Neural cell (in vitro differentiated cells): ENCODE data around the gene STX7. TPM values are rescaled to one million over a fixed set of nuclear protein-coding genes. Genes with fewer than 3 reads are reported as not detected.

Experiments
- H2AFZ ChIP-seq: fragments of 200-600, 300-800 bp; sonication (generic), shearing (Covaris generic); 2 replicates; pipeline ENCODE4 v1.6.0; 2014; ENCODE audit warnings: low read depth, mild to moderate bottlenecking, antibody characterized with exemption, low read length, moderate library complexity
- H3F3A ChIP-seq: fragments of 200-600 bp; shearing (Covaris generic); 2 replicates; pipeline ENCODE4 v1.6.1; 2016; ENCODE audit warnings: mild to moderate bottlenecking, moderate library complexity, mixed read lengths, antibody characterized with exemption, low read length; ENCODE audit not compliant: insufficient read depth, poor library complexity, severe bottlenecking
- H3K27ac ChIP-seq: fragments of 200-600, 300-800 bp; sonication (generic), shearing (Covaris generic); 2 replicates; pipeline ENCODE4 v1.5.1; 2014; ENCODE audit warnings: mild to moderate bottlenecking, low read length, moderate library complexity
- H3K27me3 ChIP-seq: fragments of 300-800, 200-600 bp; sonication (generic), shearing (Covaris generic); 2 replicates; pipeline ENCODE4 v1.6.0; 2014; ENCODE audit warnings: mild to moderate bottlenecking, low read depth, low read length, moderate library complexity; ENCODE audit not compliant: insufficient read depth
- H3K36me3 ChIP-seq: fragments of 300-800, 200-600 bp; sonication (generic), shearing (Covaris generic); 2 replicates; pipeline ENCODE4 v1.5.1; 2014; ENCODE audit warnings: mild to moderate bottlenecking, antibody characterized with exemption, low read length, moderate library complexity; ENCODE audit not compliant: insufficient read depth
- H3K4me2 ChIP-seq: fragments of 300-800, 200-600 bp; sonication (generic), shearing (Covaris generic); 2 replicates; pipeline ENCODE4 v1.6.0; 2014; ENCODE audit warnings: mild to moderate bottlenecking, low read length
- H3K4me3 ChIP-seq: fragments of 300-800, 200-600 bp; sonication (generic), shearing (Covaris generic); 2 replicates; pipeline ENCODE4 v1.5.1; 2014; ENCODE audit warnings: mild to moderate bottlenecking, low read length, moderate library complexity
- H3K79me2 ChIP-seq: fragments of 200-600 bp; shearing (Covaris generic); replicated peaks from 2 replicates; pipeline ENCODE4 v1.6.0; 2014; ENCODE audit warnings: mild to moderate bottlenecking, low read length, moderate library complexity; ENCODE audit not compliant: insufficient read depth
- H3K9ac ChIP-seq: fragments of 300-800, 200-600 bp; sonication (generic), shearing (Covaris generic); 2 replicates; pipeline ENCODE4 v1.6.1; 2016; ENCODE audit warnings: mild to moderate bottlenecking, low read length, mixed read lengths
- H3K9me2 ChIP-seq: fragments of 200-600 bp; shearing (Covaris generic); 2 replicates; pipeline ENCODE4 v1.6.1; 2016; ENCODE audit warnings: mild to moderate bottlenecking, low read length, mixed read lengths; ENCODE audit not compliant: insufficient read depth
- H3K9me3 ChIP-seq: fragments of 200-600, 300-800 bp; sonication (generic), shearing (Covaris generic); 2 replicates; pipeline ENCODE4 v1.6.1; 2016; ENCODE audit warnings: mild to moderate bottlenecking, mixed run types, low read length, moderate library complexity, mixed read lengths
- H4K20me1 ChIP-seq: fragments of 200-600 bp; shearing (Covaris generic); 2 replicates; pipeline ENCODE4 v1.6.1; 2016; ENCODE audit warnings: mild to moderate bottlenecking, mixed run types; ENCODE audit not compliant: insufficient read depth
- EP300 ChIP-seq: fragments of 450-650 bp; conservative IDR thresholded peaks from 2 replicates; pipeline ENCODE4 v1.6.1; 2014; ENCODE audit warnings: antibody characterized with exemption, mild to moderate bottlenecking, moderate library complexity; ENCODE audit not compliant: poor library complexity, severe bottlenecking
- EZH2 ChIP-seq: fragments of 200-600, 300-800 bp; shearing (Covaris generic), sonication (generic); IDR thresholded peaks from 2 replicates; pipeline ENCODE4 v1.6.1; 2014; ENCODE audit warnings: antibody characterized with exemption, low read length, borderline replicate concordance, mild to moderate bottlenecking; ENCODE audit not compliant: insufficient read depth, poor library complexity, severe bottlenecking
- MXI1 ChIP-seq: fragments of 450-650 bp; conservative IDR thresholded peaks from 2 replicates; pipeline ENCODE4 v1.6.1; 2014; ENCODE audit warnings: antibody characterized with exemption, mild to moderate bottlenecking; ENCODE audit not compliant: poor library complexity, severe bottlenecking
- POLR2AphosphoS5 ChIP-seq: IDR thresholded peaks from 2 replicates; pipeline ENCODE4 v1.6.1; 2012
- RAD21 ChIP-seq: fragments of 450-650 bp; conservative IDR thresholded peaks from 2 replicates; pipeline ENCODE4 v1.6.1; 2014; ENCODE audit warnings: antibody characterized with exemption, mild to moderate bottlenecking, moderate library complexity
- REST ChIP-seq: IDR thresholded peaks from 2 replicates; pipeline ENCODE4 v1.6.1; 2012; ENCODE audit warnings: borderline replicate concordance
- SMC3 ChIP-seq: fragments of 450-650 bp; conservative IDR thresholded peaks from 2 replicates; pipeline ENCODE4 v1.6.1; 2014; ENCODE audit warnings: antibody characterized with exemption, mild to moderate bottlenecking, moderate library complexity; ENCODE audit not compliant: poor library complexity
- TAF1 ChIP-seq: IDR thresholded peaks from 2 replicates; pipeline ENCODE4 v1.6.1; 2012; ENCODE audit warnings: low read depth
- polyA plus RNA-seq: library from polyadenylated mRNA; depleted of rRNA; stranded (reverse); fragments of >200 nt; gene quantifications from 2 replicates; pipeline ENCODE4 v1.2.3, GENCODE V29; 2014
- TF ChIP-seq, protein P1 (sequence below): fragments of 450-650 bp; IDR thresholded peaks from 2 replicates; pipeline ENCODE4 v1.5.1; 2014; ENCODE audit warnings: antibody characterized with exemption, mild to moderate bottlenecking, moderate library complexity; ENCODE audit not compliant: poor library complexity, severe bottlenecking

The STX7 gene
- polyA plus RNA-seq, 1 donor from 2014 or later: 79.5 TPM

DNA sequence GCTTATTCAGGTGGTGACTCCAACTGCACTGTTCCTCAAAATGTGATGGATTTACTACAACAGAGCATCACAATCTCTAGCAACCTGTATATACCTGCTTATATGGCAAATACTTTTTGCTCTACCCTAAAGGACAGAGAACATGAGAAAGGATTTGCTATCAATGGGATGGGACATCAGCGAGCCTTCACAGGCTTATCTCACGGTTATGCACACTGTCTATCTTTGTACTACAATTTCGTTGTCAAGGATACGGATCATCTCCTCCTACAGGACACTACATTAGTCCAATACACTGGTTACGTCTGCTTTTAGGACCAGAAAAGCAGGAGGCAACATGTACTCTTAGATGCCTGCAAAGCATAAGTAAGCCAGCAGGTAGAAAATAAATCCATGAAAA lies 34.2 kb downstream of the STX7 start:
- Histone ChIP-seq H3K4me2 (no peak overlapping the region), H3K9ac (no peak overlapping the region), H3K27ac (no peak overlapping the region), H2AFZ (no peak overlapping the region), H3F3A (no peaks in the 10 kb centered on the region), H3K36me3 (no peaks in the 10 kb centered on the region), H3K9me2 (no peaks in the 10 kb centered on the region), H3K4me3 (no peak overlapping the region), H3K79me2 (no peaks in the 10 kb centered on the region), H4K20me1 (no peaks in the 10 kb centered on the region), H3K9me3 (no peaks in the 10 kb centered on the region), H3K27me3 (no peaks in the 10 kb centered on the region)
- TF ChIP-seq REST (no peak), TAF1 (no peak), SMC3 (no peak), MXI1 (no peak), POLR2AphosphoS5 (no peak), EP300 (no peak), RAD21 (no peak), EZH2 (no peak)
- TF ChIP-seq, protein P1, sequence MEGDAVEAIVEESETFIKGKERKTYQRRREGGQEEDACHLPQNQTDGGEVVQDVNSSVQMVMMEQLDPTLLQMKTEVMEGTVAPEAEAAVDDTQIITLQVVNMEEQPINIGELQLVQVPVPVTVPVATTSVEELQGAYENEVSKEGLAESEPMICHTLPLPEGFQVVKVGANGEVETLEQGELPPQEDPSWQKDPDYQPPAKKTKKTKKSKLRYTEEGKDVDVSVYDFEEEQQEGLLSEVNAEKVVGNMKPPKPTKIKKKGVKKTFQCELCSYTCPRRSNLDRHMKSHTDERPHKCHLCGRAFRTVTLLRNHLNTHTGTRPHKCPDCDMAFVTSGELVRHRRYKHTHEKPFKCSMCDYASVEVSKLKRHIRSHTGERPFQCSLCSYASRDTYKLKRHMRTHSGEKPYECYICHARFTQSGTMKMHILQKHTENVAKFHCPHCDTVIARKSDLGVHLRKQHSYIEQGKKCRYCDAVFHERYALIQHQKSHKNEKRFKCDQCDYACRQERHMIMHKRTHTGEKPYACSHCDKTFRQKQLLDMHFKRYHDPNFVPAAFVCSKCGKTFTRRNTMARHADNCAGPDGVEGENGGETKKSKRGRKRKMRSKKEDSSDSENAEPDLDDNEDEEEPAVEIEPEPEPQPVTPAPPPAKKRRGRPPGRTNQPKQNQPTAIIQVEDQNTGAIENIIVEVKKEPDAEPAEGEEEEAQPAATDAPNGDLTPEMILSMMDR: no peak

DNA sequence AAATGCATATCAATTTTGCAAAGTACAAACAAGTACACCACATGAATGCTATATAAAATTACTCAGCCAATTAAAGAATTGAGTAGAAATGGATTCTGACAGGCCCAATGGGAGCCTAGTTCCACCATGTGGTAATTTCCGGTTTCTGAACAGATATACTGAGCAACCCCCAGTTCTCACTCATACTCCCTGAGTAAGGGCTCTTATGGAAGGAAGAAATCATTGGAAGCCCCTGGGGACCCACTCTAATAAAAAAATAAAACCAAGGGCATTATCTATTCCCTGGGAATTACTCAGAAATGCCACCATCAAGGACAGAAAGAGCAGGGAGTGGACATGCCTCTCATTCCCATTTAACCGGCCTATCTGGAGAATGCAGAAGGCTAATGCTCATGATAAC lies 34.6 kb downstream of the STX7 start:
- no peak overlapping the region for H3K9ac ChIP-seq
- H3K36me3 ChIP-seq: no peaks in the 10 kb centered on the region
- no peaks in the 10 kb centered on the region for H3K79me2 ChIP-seq
- H3K9me3 ChIP-seq: no peaks in the 10 kb centered on the region
- no peak overlapping the region for H2AFZ ChIP-seq
- H3K9me2 ChIP-seq: no peaks in the 10 kb centered on the region
- no peak overlapping the region for H3K4me3 ChIP-seq
- H3K27me3 ChIP-seq: no peaks in the 10 kb centered on the region
- TF ChIP-seq RAD21 (no peak), EP300 (no peak), EZH2 (no peak), TAF1 (no peak), MXI1 (no peak)
- TF ChIP-seq, protein P1: no peak
- no peaks in the 10 kb centered on the region for H4K20me1 ChIP-seq
- H3K4me2 ChIP-seq: no peak overlapping the region
- H3K27ac ChIP-seq: no peak overlapping the region
- H3F3A ChIP-seq: no peaks in the 10 kb centered on the region
